Coronary artery (tissue), 2 donors: Measurements from ENCODE around the gene SPDYE2B.
"Not testable (repeated sequence)": the region's sequence is repeated elsewhere in the genome, so short reads cannot be mapped to it uniquely, and the experiment has no call there.

Source experiments
- DNase-seq: peaks from one replicate; pipeline ENCODE4 v3.0.0-alpha.2; 2017; ENCODE audit warnings: low spot score
- H3K27ac ChIP-seq, 2 donors: fragments of 200-600 bp; sonication (generic); one replicate each; pipeline ENCODE4 v1.5.1; 2016 to 2019
- H3K4me3 ChIP-seq: fragments of 200-600 bp; sonication (generic); 2 replicates; pipeline ENCODE4 v1.5.1; 2016; ENCODE audit warnings: mild to moderate bottlenecking, moderate library complexity

SPDYE2B gene

DNA sequence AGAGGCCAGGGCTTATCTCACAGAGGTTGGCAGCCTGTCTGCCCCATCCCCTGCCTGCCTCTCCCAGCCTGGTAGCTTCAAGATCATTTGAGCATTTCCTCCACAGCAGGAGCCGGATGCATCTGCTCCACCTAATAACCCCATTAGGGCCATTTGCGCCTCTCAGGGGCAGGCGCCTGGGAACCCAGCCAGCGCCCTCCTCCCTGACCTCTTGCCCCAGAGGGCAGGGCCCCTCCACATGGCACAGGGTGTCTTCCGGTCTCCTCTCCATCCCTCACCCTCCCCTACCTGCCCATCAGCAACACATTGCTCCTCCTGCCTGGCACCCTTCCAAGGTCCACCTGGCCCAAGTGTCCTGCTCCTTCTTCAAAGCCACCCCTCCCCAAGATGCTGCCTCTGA is 14.8 kb upstream of the SPDYE2B start:
- DNase-seq, H3K4me3 ChIP-seq, H3K27ac ChIP-seq: not testable (repeated sequence)

DNA sequence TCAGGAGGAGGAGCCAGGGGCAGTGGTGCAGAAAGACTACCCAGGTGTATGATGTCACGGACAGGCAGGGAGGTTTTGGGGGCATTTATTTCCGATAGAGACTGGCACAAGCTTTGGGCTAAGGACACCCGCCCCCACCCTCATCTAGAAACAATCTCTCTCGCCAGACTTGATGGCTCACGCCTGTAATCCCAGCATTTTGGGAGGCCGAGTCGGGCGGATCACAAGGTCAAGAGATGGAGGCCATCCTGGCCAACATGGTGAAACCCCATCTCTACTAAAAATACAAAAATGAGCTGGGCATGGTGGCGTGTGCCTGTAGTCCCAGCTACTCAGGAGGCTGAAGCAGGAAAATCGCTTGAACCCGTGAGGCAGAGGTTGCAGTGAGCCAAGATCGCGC is 13.2 kb upstream of the SPDYE2B start:
- DNase-seq, H3K4me3 ChIP-seq, H3K27ac ChIP-seq: not testable (repeated sequence)

DNA sequence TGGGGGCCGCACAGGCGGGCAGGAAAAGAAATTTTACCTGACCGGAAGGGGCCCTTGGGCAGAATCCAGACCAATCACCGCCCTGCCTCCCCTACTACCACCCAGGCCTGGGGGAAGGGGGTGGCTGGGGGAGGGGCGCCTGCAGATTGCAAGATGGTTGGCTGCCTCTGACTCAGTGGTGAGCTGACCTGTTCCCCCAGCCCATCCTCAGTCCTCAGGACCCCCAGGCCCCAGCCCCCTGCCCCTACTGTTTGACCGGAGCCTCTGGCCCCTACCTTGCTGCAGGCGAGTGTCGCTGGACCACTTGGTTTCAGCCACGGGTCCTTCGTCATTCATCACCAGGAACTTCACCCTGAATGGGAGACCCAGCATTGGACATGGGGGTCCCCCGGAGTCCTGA is 11.3 kb upstream of the SPDYE2B start:
- peak; percentile 36 for DNase-seq
- not testable (repeated sequence) for H3K4me3 ChIP-seq, H3K27ac ChIP-seq

DNA sequence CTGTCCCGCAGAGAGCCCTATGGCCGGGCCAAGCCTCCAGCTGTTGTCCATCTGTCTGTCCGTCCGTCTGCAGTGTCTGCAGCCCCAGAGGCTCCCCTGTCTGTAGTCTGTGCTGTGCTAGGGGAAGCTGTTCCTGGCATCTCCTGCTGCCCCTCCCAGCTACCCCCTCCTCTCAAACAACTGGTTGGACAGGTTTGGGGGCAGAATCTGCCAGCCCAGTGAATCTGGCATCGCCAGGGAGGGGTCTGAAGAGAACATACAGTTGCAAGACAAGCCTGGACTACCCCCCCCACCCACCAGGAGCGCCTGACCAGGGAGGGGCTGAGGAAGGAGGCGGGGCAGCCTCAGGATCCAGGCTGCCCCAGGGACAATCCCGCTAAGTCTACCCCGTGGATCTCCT is 7.4 kb upstream of the SPDYE2B start, which contains the start of gene UPK3BL1:
TSS of gene UPK3BL1 (minus strand) at position 101 of the 400 bp plus-strand sequence. CDS start at position 51, 50 bp downstream.
- not testable (repeated sequence) for H3K4me3 ChIP-seq, H3K27ac ChIP-seq, DNase-seq

DNA sequence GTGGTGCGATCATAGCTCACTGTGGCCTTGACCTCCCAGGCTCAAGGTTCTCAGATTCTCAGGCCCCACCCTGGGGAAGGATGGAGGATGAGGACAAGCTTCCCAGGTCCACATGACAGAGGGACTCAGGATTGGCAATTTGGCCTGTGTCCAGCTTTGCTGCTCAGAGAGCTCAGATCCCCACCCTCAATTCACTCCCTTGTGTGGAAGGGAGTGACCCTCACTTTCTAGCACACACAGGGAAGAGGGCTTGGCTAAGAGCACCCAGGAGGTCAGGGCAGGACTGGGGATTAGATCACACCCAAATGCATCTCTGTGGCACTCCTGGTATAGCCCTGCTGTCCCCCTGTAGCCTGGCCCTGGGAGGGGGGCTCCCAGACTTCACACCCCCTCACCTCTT is 6.7 kb upstream of the SPDYE2B start:
- not testable (repeated sequence) for DNase-seq, H3K4me3 ChIP-seq, H3K27ac ChIP-seq

DNA sequence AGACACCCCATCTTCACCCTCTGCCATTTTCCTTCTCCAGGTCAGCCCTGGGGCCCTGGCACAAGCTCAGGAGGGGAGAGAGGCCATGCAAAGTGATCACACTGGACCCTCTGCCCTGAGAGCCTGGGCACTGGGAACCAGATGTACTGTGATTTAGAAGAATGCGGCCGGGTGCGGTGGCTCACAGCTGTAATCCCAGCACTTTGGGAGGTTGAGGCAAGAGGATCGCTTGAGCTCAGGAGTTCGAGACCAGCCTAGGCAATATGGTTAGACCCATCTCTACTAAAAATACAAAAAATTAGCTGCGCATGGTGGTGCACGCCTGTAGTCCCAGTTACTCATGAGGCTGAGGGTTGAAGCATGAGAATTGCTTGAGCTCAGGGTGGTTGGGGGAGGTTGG is 2.3 kb upstream of the SPDYE2B start:
- not testable (repeated sequence) for H3K27ac ChIP-seq, H3K4me3 ChIP-seq, DNase-seq

DNA sequence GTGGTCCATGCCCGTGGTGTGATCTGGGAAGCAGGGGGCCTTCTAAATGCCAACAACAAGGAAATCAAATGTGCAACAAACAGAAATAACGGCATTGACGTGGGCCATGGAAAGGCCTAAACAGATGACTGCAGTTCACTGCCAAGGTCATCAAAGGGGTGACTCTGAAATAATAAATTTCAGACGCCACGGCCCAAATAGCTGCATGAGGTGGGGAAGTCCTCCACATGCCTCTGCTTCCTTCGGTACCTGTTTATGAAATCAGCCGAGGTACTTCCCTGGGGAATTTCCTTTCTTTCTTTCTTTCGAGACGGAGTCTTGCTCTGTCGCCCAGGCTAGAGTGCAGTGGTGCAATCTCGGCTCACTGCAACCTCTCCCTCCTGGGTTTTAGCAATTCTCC is 14.6 kb downstream of the SPDYE2B start:
- DNase-seq, H3K27ac ChIP-seq, H3K4me3 ChIP-seq: not testable (repeated sequence)

DNA sequence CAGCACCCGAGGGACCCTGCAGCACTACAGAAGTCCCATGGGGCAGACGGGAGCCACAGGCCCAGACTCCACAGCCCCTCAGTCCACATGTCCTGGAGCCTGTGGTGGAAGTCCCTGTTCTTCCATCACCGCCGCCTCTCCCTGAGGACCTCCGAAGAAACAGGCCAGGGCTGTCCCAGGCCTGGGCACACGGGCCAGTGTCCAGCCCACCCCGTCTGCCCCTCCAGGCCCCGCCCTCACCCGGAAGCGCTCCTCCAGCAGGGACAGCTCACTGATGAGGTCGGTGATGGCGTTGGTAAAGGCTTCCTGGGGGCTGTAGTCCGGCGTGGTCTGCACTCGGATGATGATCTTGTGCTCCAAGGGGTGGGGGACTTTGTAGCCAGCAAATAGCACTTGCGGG is 16.7 kb downstream of the SPDYE2B start:
- DNase-seq, H3K27ac ChIP-seq, H3K4me3 ChIP-seq: not testable (repeated sequence)

DNA sequence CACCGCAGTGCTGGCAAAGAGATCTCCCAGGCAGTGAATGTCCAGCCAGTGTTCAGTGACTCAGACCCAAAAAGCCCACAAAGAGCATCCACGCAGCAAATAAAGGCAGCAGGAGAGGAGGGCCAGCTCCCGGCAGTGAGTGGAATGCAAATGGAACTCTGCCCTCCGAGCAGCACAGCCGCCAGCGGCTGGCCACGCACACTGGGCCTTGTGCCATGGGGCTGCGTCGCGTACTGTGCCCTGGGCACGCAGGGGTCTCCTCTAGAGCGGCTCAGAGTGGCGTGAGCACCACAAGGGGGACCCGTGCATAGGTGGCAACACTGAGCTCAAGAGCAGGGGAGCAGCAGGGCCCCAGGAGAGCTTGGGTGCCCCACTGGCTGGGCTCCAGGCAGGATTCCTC is 17.4 kb downstream of the SPDYE2B start:
- H3K27ac ChIP-seq, DNase-seq, H3K4me3 ChIP-seq: not testable (repeated sequence)

DNA sequence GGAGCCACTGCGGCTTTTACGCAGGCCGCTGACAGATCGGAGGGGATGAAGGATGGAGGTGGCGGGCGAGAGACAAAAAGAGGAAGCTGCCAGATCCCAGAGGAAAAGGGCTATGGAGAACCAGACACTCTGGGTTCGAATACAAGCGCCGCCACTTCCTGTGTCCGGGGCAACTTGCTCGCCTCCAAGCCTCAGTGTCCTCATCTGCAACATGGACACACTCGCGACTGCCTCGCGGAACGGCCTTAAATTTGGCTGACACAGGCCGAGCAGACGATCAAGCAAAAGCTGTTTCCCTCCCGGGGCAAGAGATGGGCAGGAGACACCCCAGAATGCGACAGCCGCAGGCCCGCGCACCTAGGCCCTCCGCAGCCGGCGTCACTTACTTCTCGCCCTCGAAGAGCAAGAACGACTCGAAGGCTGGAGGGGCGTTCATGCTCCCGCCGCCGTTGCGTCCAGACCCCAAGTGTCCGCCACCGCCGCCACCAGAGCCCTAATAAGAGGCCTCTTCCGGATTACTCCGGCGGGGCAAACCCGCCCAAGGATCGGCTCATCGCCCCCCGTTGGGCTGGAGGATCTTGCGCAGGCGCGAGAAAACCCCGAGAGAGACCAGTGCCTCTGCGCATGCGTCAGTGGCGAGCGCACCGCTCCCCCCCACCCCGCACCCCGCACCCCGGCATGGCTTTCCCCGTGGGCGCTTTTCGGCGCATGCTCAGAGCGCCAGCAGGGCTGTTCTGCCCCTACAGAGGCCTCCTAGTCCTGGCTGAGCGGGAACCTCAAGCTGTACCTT is 21.2 kb downstream of the SPDYE2B start, which contains the start of gene POLR2J2:
TSS of gene POLR2J2 (minus strand) at position 498 of the 790 bp plus-strand sequence. CDS start at position 436, 62 bp downstream.
- peak; percentile 76 for DNase-seq
- Histone ChIP-seq H3K27ac (peak within 1 kb of the TSS in 1 of 2 donors; percentile 54), H3K4me3 (peak within 1 kb of the TSS; percentile 65)

DNA sequence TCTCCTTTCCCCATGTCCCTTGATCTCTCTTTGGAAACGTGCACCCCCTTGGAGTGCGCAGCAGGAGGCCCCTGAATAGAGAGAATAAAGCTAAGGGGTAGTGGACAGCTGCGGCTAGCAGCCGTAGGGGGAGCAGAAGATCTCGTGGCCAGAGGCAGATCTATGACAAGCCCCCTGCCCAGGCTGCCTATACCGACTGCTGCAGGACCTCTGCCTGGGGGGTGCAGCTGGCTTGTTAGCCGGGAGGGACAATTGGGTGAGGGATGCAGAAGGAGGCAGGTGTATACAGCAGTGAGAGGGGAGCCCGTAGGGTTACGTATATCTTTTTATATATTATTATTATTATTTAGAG is 21.8 kb downstream of the SPDYE2B start:
- H3K27ac ChIP-seq, H3K4me3 ChIP-seq, DNase-seq: not testable (repeated sequence)

DNA sequence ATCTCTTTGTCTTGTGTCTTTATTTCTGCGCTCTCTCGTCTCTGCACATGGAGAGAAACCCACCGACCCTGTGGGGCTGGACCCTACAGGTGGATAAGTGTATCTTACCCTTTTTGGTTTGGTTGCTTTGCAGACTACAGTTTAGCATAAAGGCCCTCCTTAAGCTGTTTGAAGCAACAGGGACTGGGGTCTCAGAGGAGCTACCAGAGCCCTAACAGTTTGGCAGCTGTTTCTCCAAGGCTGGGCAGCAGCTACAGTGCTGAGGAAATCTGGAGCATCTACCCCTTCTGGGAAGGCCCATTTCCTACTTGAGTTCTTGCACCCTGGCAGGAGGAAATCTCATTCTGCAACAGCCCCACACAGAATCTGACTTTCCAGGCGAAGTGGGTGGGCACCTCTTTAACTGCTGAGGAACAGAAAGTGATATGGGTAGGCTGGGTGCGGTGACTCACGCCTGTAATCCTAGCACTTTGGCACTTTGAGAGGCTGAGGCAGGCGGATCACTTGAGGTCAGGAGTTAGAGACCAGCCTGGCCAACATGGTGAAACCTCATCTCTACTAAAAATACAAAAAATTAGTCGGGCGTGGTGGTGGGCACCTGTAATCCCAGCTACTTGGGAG is 23.4 kb downstream of the SPDYE2B start:
- H3K4me3 ChIP-seq, H3K27ac ChIP-seq, DNase-seq: not testable (repeated sequence)

DNA sequence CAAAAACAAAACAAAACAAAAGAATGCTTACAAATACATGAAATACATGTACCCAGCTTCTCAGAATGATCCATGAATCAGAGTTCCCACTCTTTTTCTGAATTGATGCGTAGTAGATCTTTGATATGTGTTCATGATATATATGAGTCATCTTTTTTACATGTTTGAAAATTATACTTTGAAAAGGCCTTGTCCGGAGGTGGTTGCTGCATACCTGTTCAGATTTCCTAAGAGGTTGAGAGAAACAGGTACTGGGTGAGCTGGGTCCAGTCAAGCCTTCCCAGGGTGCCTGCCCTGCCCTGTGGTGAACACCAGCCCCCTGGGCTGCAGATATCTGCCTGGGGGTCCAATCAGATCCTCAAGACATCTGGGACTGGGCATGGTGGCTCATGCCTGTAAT is 25.4 kb downstream of the SPDYE2B start:
- DNase-seq, H3K27ac ChIP-seq, H3K4me3 ChIP-seq: not testable (repeated sequence)

DNA sequence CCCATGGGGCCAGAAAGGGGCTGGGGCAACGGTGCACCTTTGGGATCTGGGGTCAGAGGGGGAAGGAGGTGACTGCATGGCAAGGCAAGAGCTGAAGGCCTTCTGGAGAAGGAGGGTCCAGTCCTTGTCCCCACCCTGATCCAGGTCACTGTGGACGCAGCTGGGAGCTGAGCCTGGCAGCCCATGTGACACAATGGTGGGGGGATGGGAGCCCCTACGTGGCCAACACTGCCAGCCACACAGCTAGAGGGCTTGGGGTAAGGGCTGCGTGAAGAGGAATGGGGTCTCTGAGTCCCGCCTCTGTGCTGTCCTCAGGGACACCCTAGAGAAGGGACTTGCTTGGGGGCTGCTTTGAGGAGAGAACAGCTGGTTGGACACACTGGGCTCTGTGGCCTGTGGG is 30.7 kb downstream of the SPDYE2B start:
- not testable (repeated sequence) for H3K27ac ChIP-seq, DNase-seq

DNA sequence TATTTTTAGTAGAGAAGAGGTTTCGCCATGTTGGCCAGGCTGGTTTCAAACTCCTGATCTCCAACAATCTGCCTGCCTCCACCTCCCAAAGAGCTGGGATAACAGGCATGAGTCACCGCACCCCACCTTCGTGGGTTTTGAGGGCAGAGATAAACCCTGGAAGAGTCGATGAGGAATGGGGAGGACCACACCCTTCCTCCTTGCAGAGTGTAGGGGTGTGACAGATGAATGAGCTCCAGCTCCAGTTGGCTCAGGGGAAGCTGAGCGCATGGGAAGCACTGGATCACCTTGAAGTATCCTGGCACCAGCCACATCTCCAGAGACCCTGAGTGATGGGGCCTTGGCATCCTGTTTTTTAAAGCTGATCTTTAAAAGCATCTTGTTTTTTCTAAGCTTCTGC is 32.4 kb downstream of the SPDYE2B start:
- DNase-seq, H3K4me3 ChIP-seq, H3K27ac ChIP-seq: not testable (repeated sequence)

More for the DNA sequence above, 30.7 kb downstream of the SPDYE2B start:
- not testable (repeated sequence) for H3K4me3 ChIP-seq

DNA sequence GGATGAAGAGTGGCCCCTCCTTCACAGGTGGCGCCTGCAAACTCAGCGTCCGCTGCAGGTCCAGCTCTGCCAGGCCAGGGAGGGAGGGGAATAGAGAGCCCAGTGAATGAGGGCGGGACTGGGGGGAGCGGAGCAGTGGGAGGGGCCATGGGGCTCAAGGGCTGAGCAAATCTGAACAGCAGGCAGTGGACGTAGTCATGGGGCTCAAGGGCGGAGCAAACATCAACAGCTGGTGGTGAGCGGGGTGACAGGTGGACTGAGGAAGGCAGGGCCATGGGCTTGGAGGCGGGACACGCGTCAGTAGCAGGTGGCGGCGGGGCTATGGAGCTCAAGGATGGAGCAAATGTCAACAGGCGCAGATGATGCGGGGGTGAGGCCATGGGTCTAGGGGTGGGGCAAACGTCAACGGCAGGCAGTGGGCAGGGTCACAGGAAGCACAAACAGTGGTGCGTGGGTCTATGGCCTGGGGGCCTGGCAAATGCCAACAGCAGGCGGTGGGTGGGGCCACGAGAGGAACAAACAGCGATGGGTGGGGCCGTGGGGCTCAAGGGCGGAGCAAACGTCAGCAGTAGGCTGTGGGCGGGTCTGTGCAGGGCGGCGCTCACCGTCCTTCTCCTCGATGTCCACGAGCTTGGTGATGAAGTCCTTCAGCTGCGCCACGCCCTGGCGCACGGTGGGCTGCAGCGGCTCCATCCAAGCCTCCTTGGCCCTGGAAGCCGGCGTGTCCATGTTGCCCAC is 38.3 kb downstream of the SPDYE2B start:
- DNase-seq, H3K27ac ChIP-seq, H3K4me3 ChIP-seq: not testable (repeated sequence)

DNA sequence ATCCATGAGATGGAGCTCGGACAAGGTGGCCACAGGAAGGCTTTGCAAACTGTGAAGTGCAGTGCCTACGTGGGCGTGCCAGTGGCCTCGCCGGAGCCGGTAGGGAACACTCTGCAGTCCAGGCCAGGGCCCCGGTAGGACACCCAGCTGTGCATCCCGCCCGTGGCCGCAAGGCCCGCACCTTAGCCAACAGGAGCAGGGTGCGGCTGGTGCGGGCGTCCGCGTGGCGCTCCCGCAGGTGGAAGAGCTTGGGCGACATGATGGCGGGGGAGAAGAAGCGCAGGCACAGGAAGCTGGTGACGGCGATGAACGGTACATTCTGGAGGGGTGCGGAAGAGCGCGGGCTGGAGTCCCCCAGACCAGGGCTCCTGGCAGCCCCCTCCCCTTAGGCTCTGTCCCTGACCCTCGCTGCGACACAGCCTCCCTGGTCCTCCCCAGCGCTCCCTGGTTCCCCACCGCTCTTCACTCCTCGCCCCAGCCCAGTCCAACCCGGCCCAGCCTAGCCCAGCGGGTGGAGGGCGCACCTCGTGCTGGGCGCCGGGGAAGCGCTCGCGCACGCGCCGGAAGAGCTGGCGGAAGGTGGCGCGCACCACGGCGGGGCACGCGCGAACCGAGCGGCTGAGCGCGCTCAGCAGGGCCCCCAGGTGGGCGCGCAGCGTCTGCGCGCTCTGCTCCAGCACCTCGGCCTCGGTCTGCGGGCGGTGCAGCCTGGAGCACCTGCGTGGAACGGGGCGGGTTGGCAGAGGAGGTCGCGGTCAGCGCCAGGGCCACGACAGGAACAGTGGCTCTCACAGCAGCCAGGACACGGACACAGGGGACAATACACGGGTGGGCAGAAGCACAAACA is 39.5 kb downstream of the SPDYE2B start:
- H3K4me3 ChIP-seq, DNase-seq: not testable (repeated sequence)

DNA sequence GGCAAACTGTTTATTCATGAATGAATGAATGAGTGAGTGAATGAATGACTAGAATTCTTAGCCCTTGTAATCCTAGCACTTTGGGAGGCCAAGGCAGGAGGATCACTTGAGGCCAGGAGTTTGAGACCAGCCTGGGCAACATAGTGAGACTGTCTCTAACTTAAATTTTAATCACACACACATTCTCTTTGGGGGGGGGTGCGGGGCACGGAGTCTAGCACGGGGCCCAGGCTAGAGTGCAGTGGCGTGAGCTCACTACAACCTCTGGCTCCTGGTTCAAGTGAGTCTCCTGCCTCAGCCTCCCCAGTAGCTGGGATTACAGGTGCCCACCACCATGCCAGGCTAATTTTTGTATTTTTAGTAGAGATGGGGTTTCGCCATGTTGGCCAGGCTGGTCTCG is 40.5 kb downstream of the SPDYE2B start:
- not testable (repeated sequence) for H3K4me3 ChIP-seq, H3K27ac ChIP-seq, DNase-seq

More for the DNA sequence above, 39.5 kb downstream of the SPDYE2B start:
- not testable (repeated sequence) for H3K27ac ChIP-seq

DNA sequence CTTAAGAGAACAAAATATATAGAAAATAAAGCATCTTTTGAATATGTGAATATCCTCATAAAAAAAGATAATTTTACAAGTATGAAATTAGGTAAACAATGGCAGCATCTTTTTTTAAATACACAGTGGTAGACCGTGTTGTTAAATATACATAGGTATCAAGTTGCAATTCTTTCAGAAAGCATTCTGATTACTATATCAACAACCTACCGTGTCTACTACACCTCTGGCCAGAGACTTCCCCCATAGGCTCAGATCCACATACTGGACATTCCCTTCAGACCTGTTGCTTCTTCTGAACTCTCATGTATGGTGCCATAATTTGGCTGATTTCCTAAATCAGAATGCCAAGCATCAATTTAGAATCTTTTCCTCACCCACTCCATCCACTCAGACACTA is 43.9 kb downstream of the SPDYE2B start:
- DNase-seq, H3K27ac ChIP-seq, H3K4me3 ChIP-seq: not testable (repeated sequence)
